Testis (tissue), 3 donors: ENCODE results near the gene DNAJC17. TPM values are rescaled to one million over a fixed set of nuclear protein-coding genes. Genes with fewer than 3 reads are reported as not detected.
A peak's percentile ranks its signal among the peaks of the same experiment; 100 is the strongest.

Experiments
- DNase-seq: peaks from one replicate; pipeline ENCODE4 v3.0.0-alpha.2; 2019
- H3K27ac ChIP-seq, 2 donors: fragments of 200-600 bp; sonication (generic); one replicate each; pipeline ENCODE4 v1.5.1; 2019
- H3K27me3 ChIP-seq: fragments of 200-600 bp; sonication (generic); one replicate; pipeline ENCODE4 v1.5.1; 2019
- H3K36me3 ChIP-seq: fragments of 200-600 bp; sonication (generic); one replicate; pipeline ENCODE4 v1.5.1; 2017; ENCODE audit warnings: low read depth; ENCODE audit errors: missing control alignments
- H3K4me1 ChIP-seq: fragments of 200-600 bp; sonication (generic); one replicate; pipeline ENCODE4 v1.5.1; 2019
- H3K4me3 ChIP-seq, 2 donors: fragments of 200-600 bp; sonication (generic); one replicate each; pipeline ENCODE4 v1.5.1; 2017 to 2019
- H3K9me3 ChIP-seq: fragments of 200-600 bp; sonication (generic); one replicate; pipeline ENCODE4 v1.5.1; 2017
- POLR2A ChIP-seq: fragments of 450-650 bp; IDR thresholded peaks from one replicate; pipeline ENCODE4 v1.6.1; 2017; ENCODE audit warnings: antibody characterized with exemption, mild to moderate bottlenecking, moderate library complexity
- WGBS, 2 donors: methylation state at CpG; one replicate each; pipeline ENCODE4 v1.1.5; 2018; 5-methylcytosine and 5-hydroxymethylcytosine counted together
- intact Hi-C: fragments of 100-400 bp; cut with DNase I; formaldehyde crosslinking; loops from one replicate; pipeline ENCODE4 v1.15.1; 2023; ENCODE audit warnings: low total_unique reads
- polyA plus RNA-seq: library from polyadenylated mRNA; stranded (reverse); fragments of 350-450 nt; fragmentation: Illumina TruSeq; extraction: RNeasy Lipid Tissue Mini Kit (QIAGEN cat#74804); gene quantifications from one replicate; pipeline ENCODE4 v1.2.3, GENCODE V29; 2014; ENCODE audit warnings: low read depth, low replicate concordance; ENCODE audit not compliant: insufficient read depth
- total RNA-seq, 2 donors: library from RNA; depleted of rRNA; stranded (reverse); fragments of >200 nt; gene quantifications; one replicate each; pipeline ENCODE4 v1.2.3, GENCODE V29; 2016
- TF ChIP-seq, protein P1 (sequence below), 3 experiments: fragments of 450-650 bp in 2 of 3; fragments of 200-600 bp in 1 of 3; sonication (generic) in 1 of 3; IDR thresholded peaks; one replicate each; pipeline ENCODE4 v1.5.1; 2016 to 2019; ENCODE audit warnings: antibody characterized with exemption in 3 of 3, mild to moderate bottlenecking in 2 of 3, moderate library complexity in 1 of 3

DNAJC17 gene
- total and polyA plus RNA-seq, 3 donors from 2014 or later, result 11.1 to 22.6 (median 21.6) TPM

DNA sequence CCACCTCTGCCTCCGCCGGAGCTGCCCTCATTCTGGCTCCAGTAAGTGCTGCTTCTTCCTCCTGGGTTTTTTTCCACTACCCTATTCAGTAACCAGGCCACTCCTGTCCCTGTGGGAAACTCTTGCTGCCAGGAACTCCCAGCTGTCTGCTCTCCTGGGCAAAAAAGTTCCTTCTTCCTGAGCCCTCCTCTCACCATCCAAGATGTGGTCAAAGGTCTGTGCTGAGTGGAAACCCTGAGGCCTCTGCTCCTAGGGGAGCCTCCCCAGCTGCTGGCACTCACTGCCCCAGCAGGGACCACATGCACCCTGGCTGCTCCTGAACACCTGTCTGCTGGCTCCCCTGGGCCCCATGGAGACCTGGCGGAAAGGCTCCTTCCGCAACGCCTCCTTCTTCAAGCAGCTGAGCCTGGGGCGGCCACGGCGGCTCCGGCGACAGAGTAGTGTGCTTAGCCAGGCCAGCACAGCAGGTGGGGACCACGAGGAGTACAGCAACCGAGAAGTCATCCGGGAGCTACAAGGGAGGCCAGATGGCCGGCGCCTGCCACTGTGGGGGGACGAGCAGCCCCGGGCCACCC is 37.0 kb downstream of the DNAJC17 start:
- intact Hi-C loops, result no loop called here
- TF ChIP-seq, protein P1, sequence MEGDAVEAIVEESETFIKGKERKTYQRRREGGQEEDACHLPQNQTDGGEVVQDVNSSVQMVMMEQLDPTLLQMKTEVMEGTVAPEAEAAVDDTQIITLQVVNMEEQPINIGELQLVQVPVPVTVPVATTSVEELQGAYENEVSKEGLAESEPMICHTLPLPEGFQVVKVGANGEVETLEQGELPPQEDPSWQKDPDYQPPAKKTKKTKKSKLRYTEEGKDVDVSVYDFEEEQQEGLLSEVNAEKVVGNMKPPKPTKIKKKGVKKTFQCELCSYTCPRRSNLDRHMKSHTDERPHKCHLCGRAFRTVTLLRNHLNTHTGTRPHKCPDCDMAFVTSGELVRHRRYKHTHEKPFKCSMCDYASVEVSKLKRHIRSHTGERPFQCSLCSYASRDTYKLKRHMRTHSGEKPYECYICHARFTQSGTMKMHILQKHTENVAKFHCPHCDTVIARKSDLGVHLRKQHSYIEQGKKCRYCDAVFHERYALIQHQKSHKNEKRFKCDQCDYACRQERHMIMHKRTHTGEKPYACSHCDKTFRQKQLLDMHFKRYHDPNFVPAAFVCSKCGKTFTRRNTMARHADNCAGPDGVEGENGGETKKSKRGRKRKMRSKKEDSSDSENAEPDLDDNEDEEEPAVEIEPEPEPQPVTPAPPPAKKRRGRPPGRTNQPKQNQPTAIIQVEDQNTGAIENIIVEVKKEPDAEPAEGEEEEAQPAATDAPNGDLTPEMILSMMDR (IDR thresholded peaks at IDR 0.05), result no peak
- TF ChIP-seq POLR2A, result no peak
- H3K27me3 ChIP-seq, result no peaks in the 10 kb centered on the region
- 69 to 88% methylated on average over 2 to 17 of the region's 17 CpGs for WGBS, 2 donors
- H3K36me3 ChIP-seq, result no peaks in the 10 kb centered on the region
- H3K4me1 ChIP-seq, result peaks cover 11% of the 10 kb centered on the region
- DNase-seq, result no peak
- no peak overlapping the region for H3K27ac ChIP-seq
- H3K9me3 ChIP-seq, result no peaks in the 10 kb centered on the region
- no peak overlapping the region for H3K4me3 ChIP-seq

DNA sequence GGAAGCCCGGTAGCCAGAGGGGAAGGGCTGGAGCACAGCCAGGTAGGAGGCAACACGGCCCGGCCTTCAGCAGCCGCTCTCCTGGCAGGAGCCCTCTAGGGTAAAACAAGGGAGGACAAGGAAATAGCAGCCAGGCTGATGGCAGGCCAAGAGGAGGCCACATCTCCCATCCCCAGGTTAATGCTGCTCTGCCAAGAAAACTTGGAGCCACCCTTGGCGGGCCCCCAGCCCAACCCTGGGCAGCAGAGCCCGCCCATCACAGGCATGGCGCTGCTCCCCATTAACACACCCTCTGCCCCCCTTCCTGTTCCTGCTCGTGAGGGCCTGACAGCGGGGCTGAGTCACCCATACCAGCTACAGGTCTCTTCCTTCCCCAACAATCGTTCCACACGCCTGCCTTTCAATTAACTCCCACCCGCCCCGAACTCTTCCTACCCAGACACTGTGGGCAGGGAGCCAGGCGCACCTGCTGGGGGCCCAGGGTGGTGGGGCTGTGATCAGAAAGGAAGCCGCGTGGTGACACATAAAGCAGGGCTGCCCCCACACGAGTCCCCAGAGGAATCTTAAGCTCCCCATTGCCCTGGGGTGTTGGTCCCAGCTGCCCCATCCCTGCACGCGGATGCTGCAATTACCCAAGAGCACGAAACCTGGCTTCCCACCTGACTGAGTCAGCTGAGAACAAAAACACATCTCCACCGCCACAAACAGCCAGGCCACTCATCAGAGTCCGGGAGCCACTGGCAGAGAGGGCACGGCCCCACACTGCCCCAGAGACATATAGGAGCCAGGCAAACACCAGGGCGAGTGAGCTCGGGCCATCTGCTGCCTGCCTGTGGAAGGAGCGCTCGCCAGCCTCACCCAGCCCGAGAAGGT is 37.8 kb downstream of the DNAJC17 start, which contains the start of gene C15orf62:
Gene C15orf62, plus strand, starts transcription at position 707 of the 873 bp plus-strand sequence. CDS start 516 bp downstream, outside the sequence.
- H3K36me3 ChIP-seq, result no peaks in the 10 kb centered on the region

DNA sequence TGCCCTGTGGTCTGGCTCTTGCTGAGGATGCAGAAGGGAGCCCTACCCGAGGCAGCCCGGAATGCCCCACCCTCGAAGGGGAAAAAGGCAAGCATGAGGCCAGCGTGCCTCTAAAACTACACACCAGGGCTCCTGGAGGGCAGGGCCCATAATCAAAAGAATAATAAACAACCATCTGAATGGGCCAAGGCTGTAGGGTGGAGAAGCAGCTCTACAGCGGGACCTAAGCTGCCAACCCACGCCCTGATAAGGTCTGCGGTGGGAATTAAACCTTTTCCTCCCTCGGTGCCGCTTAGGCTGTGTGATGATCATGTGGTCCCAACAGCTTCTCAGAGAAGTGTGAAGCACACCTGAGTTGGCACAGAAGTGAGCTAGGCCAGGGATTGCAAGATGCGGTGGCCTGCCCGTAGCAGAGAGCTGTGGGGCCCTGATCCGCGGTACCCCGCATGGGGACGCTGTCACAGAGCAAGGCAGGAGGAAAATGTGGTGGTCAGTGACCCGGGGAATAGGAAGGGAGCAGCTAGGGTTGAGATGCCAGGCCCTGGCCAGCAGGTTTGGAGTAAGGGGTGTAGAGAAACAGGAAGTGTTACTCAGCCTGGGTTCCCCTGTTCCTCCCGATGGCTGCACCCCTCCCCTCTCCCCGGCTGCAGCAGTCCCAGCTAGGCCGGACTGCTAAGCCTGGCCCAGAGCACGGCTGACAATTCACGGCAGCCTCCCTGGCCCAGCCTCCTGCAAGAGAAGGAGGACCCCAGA is 38.6 kb downstream of the DNAJC17 start:
- intact Hi-C loops, result no loop called here
- H3K27me3 ChIP-seq, result no peaks in the 10 kb centered on the region
- H3K27ac ChIP-seq, result no peak overlapping the region
- H3K4me1 ChIP-seq, result peaks cover 19% of the 10 kb centered on the region
- H3K36me3 ChIP-seq, result no peaks in the 10 kb centered on the region
- no peak for TF ChIP-seq POLR2A
- TF ChIP-seq, protein P1 (IDR thresholded peaks at IDR 0.05), result no peak
- no peaks in the 10 kb centered on the region for H3K9me3 ChIP-seq
- H3K4me3 ChIP-seq, result no peak overlapping the region
- WGBS, 2 donors, result 73 to 81% methylated on average over 17 to 21 of the region's 21 CpGs
- DNase-seq, result no peak

More for the DNA sequence above, 37.8 kb downstream of the DNAJC17 start, which contains the start of gene C15orf62:
- no peak for TF ChIP-seq POLR2A
- TF ChIP-seq, protein P1 (IDR thresholded peaks at IDR 0.05), result no peak
- no peak within 1 kb of the TSS for H3K27ac ChIP-seq
- H3K27me3 ChIP-seq, result no peaks in the 10 kb centered on the region
- intact Hi-C loops, result no loop called here
- 67 to 72% methylated on average over 14 to 28 of the region's 28 CpGs for WGBS, 2 donors
- no peaks in the 10 kb centered on the region for H3K9me3 ChIP-seq
- peaks cover 18% of the 10 kb centered on the region for H3K4me1 ChIP-seq
- H3K4me3 ChIP-seq, result no peak within 1 kb of the TSS
- no peak for DNase-seq

DNA sequence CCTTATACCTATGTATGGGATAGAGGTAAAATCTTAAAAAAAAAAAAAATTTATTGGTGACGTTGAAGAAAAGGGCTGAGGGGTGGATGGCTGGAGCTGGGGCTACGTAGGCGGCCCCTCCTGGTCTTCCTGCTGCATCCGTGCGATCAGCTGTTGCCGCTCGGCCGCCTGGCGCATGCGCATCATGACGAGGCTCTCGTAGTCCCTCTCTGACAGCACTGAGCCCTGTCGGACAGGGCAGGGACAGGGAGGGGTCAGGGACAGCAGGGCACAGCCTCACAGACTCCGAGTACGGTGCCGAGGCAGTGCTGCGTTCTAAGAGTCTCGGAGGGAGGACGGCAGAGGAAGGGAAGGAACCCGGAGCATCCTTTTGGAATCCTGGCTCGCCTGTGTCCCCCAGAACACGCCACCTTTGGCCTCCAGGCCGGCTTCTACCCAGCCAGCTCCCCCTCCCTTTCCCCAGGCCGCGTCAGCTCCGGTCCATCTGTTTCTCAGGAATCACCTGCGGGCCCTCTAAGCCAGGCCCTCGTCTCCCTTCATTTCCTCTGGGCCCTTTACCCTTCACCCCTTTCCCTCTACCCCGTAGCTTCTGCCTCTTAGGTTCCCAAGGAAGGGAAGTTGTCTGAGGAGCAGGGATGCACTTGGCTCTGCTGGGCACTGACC is 39.3 kb downstream of the DNAJC17 start:
- intact Hi-C loops, result no loop called here
- WGBS, 2 donors, result 50 to 74% methylated on average over 28 to 29 of the region's 29 CpGs
- H3K36me3 ChIP-seq, result no peaks in the 10 kb centered on the region

More for the DNA sequence above, 39.3 kb downstream of the DNAJC17 start:
- Histone ChIP-seq H3K9me3 (no peaks in the 10 kb centered on the region), H3K27ac (no peak overlapping the region), H3K27me3 (no peaks in the 10 kb centered on the region), H3K4me3 (no peak overlapping the region), H3K4me1 (peaks cover 19% of the 10 kb centered on the region)
- TF ChIP-seq, protein P1 (IDR thresholded peaks at IDR 0.05), result no peak
- no peak for TF ChIP-seq POLR2A
- peak; percentile 53 for DNase-seq
